Keratinocyte (primary cell): ENCODE results near the gene CCNY. TPM values are rescaled to one million over a fixed set of nuclear protein-coding genes. Genes with fewer than 3 reads are reported as not detected.

Source experiments
- DNase-seq: peaks from one replicate; pipeline ENCODE4 v3.0.0-alpha.2; 2011; ENCODE audit warnings: low read depth, missing footprints, low spot score
- FAIRE-seq: peaks from 2 replicates; lab custom pipeline; 2011; peaks lifted over from hg19 to GRCh38; lab: Jason Lieb, UNC
- H2AFZ ChIP-seq: 2 replicates; pipeline ENCODE4 v1.6.0; 2012; ENCODE audit warnings: low read length, control low read depth, inconsistent platforms; ENCODE audit not compliant: control insufficient read depth
- H3K27ac ChIP-seq: 2 replicates; pipeline ENCODE4 v1.5.1; 2011; ENCODE audit warnings: low read length; ENCODE audit not compliant: control insufficient read depth, insufficient read depth
- H3K27me3 ChIP-seq: 3 replicates; pipeline ENCODE4 v1.6.0; 2011; ENCODE audit warnings: low read length; ENCODE audit not compliant: control insufficient read depth, insufficient read depth; ENCODE audit errors: extremely low read depth
- H3K36me3 ChIP-seq, 2 experiments: 2 replicates in 1 of 2; 3 replicates in 1 of 2; pipeline ENCODE4 v1.5.1; 2011; ENCODE audit warnings: low read length in 2 of 2, mild to moderate bottlenecking in 1 of 2; ENCODE audit not compliant: control insufficient read depth in 2 of 2, insufficient read depth in 2 of 2; ENCODE audit errors: extremely low read depth in 1 of 2
- H3K4me1 ChIP-seq: 3 replicates; pipeline ENCODE4 v1.5.1; 2011; ENCODE audit warnings: low read length; ENCODE audit not compliant: control insufficient read depth, insufficient read depth; ENCODE audit errors: extremely low read depth
- H3K4me2 ChIP-seq: 3 replicates; pipeline ENCODE4 v1.6.0; 2011; ENCODE audit warnings: low read depth, low read length; ENCODE audit not compliant: control insufficient read depth, insufficient read depth; ENCODE audit errors: extremely low read depth
- H3K4me3 ChIP-seq, 3 experiments: fragments of 200-600 bp in 1 of 3; sonication (generic) in 1 of 3; 2 replicates in 2 of 3; 3 replicates in 1 of 3; pipeline ENCODE4 v1.5.1; 2011 to 2016; ENCODE audit warnings: low read length in 3 of 3, mild to moderate bottlenecking in 3 of 3, control low read depth in 2 of 3, inconsistent platforms in 1 of 3, low read depth in 1 of 3, mixed read lengths in 1 of 3, mixed run types in 1 of 3, moderate library complexity in 1 of 3; ENCODE audit not compliant: control insufficient read depth in 2 of 3, insufficient read depth in 2 of 3; ENCODE audit errors: extremely low read depth in 1 of 3
- H3K79me2 ChIP-seq: 2 replicates; pipeline ENCODE4 v1.6.0; 2012; ENCODE audit warnings: low read length; ENCODE audit not compliant: control insufficient read depth, insufficient read depth
- H3K9ac ChIP-seq: 3 replicates; pipeline ENCODE4 v1.6.0; 2011; ENCODE audit warnings: low read length; ENCODE audit not compliant: control insufficient read depth, insufficient read depth; ENCODE audit errors: extremely low read depth
- H3K9me1 ChIP-seq: 3 replicates; pipeline ENCODE4 v1.6.0; 2011; ENCODE audit warnings: low read length; ENCODE audit not compliant: control insufficient read depth, insufficient read depth; ENCODE audit errors: extremely low read depth
- H3K9me3 ChIP-seq: 2 replicates; pipeline ENCODE4 v1.5.1; 2012; ENCODE audit warnings: low read depth, low read length; ENCODE audit not compliant: control insufficient read depth
- H4K20me1 ChIP-seq: 3 replicates; pipeline ENCODE4 v1.6.0; 2011; ENCODE audit warnings: low read length; ENCODE audit not compliant: control insufficient read depth, insufficient read depth; ENCODE audit errors: extremely low read depth
- CTCF ChIP-seq, 3 experiments: IDR thresholded peaks in 1 of 3; conservative IDR thresholded peaks in 1 of 3; optimal IDR thresholded peaks in 1 of 3; 2 replicates in 2 of 3; 3 replicates in 1 of 3; pipeline versions ENCODE3 to v1.5.1; 2011; ENCODE audit warnings: low read length in 3 of 3, mild to moderate bottlenecking in 3 of 3, moderate library complexity in 2 of 3, control low read depth in 1 of 3, inconsistent platforms in 1 of 3; ENCODE audit not compliant: insufficient read depth in 2 of 3; ENCODE audit errors: extremely low read depth in 1 of 3
- EZH2 ChIP-seq: IDR thresholded peaks from one replicate; pipeline ENCODE4 v1.6.1; 2012; ENCODE audit warnings: inconsistent platforms, mild to moderate bottlenecking, low read length, moderate library complexity
- dilution Hi-C: fragments of 300-500 bp; cut with MboI; formaldehyde crosslinking; loops from one replicate; pipeline ENCODE4 v1.7.0; 2020; ENCODE audit warnings: low sequenced_read_pairs; ENCODE audit not compliant: extremely low pct_ligation_motif_present
- polyA plus RNA-seq, 5 experiments: library from polyadenylated mRNA; depleted of rRNA in 3 of 5; stranded (reverse) in 3 of 5; stranded (forward) in 1 of 5; unstranded in 1 of 5; fragments of >200 nt; gene quantifications; 1 replicate in 1 of 5; 2 replicates in 3 of 5; 3 replicates in 1 of 5; pipeline versions ENCODE4 v1.2.1 to v1.2.3, GENCODE V29; 2011 to 2012; ENCODE audit warnings: missing spikeins in 2 of 5, low read depth in 1 of 5, low replicate concordance in 1 of 5

The CCNY gene
- polyA plus RNA-seq, 1 donor (not counting 4 experiments of a cell fraction or from before 2014, with no cell fraction given), result 58.9 TPM

- no peak for FAIRE-seq
Observed at GRCh38 chr10:35588836-35589235, 252.5 kb downstream of the CCNY start.

GRCh38 chr10:35592441-35592840 lies 256.1 kb downstream of the CCNY start:
- Histone ChIP-seq H3K27me3 (no peaks in the 10 kb centered on the region), H3K36me3 (no peaks in the 10 kb centered on the region), H3K4me1 (no peaks in the 10 kb centered on the region), H4K20me1 (no peaks in the 10 kb centered on the region), H3K9me1 (no peaks in the 10 kb centered on the region), H3K9me3 (no peaks in the 10 kb centered on the region), H3K4me3 (no peak overlapping the region), H3K9ac (no peak overlapping the region), H3K79me2 (no peaks in the 10 kb centered on the region), H2AFZ (no peak overlapping the region), H3K4me2 (no peak overlapping the region), H3K27ac (no peak overlapping the region)
- dilution Hi-C loops, result no loop called here
- FAIRE-seq, result no peak
- TF ChIP-seq CTCF (optimal IDR thresholded peaks at IDR 0.05 in 1 of 3, IDR thresholded peaks at IDR 0.05 in 1 of 3, conservative IDR thresholded peaks at IDR 0.05 in 1 of 3; ENCODE audit: extremely low read depth in 1 of 3, insufficient read depth in 2 of 3, low read length in 3 of 3) (no peak), EZH2 (no peak)
- no peak for DNase-seq

More at GRCh38 chr10:35588836-35589235, 252.5 kb downstream of the CCNY start:
- H3K4me2 ChIP-seq, result no peak overlapping the region
- H3K9me1 ChIP-seq, result no peaks in the 10 kb centered on the region
- H3K9me3 ChIP-seq, result no peaks in the 10 kb centered on the region
- no peak overlapping the region for H3K9ac ChIP-seq
- no peak overlapping the region for H3K27ac ChIP-seq
- no peak overlapping the region for H3K4me3 ChIP-seq
- TF ChIP-seq CTCF (optimal IDR thresholded peaks at IDR 0.05 in 1 of 3, IDR thresholded peaks at IDR 0.05 in 1 of 3, conservative IDR thresholded peaks at IDR 0.05 in 1 of 3; ENCODE audit: extremely low read depth in 1 of 3, insufficient read depth in 2 of 3, low read length in 3 of 3) (no peak), EZH2 (no peak)
- H4K20me1 ChIP-seq, result no peaks in the 10 kb centered on the region
- dilution Hi-C loops, result no loop called here
- no peaks in the 10 kb centered on the region for H3K79me2 ChIP-seq
- no peak overlapping the region for H2AFZ ChIP-seq
- peaks cover 9% of the 10 kb centered on the region for H3K27me3 ChIP-seq
- no peak for DNase-seq
- no peaks in the 10 kb centered on the region for H3K36me3 ChIP-seq
- H3K4me1 ChIP-seq, result no peaks in the 10 kb centered on the region
